ENCODE data around the gene MLLT3.

MLLT3 gene

DNA sequence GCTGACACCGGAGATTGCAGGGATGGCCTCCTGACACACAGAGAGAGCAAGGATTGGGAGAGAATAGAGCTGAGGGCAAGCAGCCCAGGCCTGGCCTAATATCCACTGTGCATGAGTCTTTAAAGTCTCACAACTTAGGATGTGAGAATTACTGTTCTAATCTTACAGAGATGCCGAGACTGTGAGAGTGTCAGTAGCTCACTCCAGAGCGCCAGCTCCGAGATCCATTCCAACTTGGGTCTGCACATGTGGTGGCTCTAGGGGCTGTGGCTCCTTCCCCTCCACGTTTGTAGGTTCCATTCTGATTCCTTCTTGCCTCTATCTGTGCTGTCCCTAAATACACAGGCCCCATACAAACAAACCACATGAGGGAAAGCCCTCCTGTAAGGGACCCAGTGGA lies 304.6 kb downstream of the MLLT3 start:
- Histone ChIP-seq H4K20me1 (no peaks in the 10 kb centered on the region), H3K4me1 (no peaks in the 10 kb centered on the region), H3K27ac (no peak overlapping the region), H3K9me3 (replicated peaks in 1 of 11) (no peaks in the 10 kb centered on the region), H3K27me3 (no peaks in the 10 kb centered on the region), H3K4me3 (no peak overlapping the region), H3K4me2 (no peak overlapping the region), H3K36me3 (no peaks in the 10 kb centered on the region), H3K9ac (no peak overlapping the region)
- no peak for TF ChIP-seq Cebpa-rat (IDR thresholded peaks at IDR 0.05)

DNA sequence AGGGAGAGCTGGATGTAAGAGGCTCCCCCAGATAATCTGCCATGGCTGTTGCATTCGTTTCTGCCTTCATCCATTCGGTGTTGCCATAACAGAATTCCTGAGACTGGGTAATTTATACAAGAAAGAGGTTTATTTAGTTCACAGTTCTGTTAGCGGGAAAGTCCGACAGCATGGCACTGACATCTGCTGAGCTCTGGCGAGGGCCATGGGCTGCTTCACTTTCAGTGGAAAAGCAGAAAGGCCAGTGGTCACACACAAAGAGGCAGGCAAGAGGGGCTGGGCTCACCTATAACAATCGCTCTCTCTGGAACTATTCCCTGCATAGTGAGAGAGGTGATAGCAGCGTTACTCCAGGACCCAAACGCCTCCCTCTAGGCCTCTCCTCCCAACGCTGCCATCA lies 305.9 kb downstream of the MLLT3 start:
- Histone ChIP-seq H3K27ac (no peak overlapping the region), H4K20me1 (no peaks in the 10 kb centered on the region), H3K27me3 (no peaks in the 10 kb centered on the region), H3K9me3 (replicated peaks in 1 of 11) (no peaks in the 10 kb centered on the region), H3K4me2 (no peak overlapping the region), H3K4me3 (no peak overlapping the region), H3K4me1 (no peaks in the 10 kb centered on the region), H3K36me3 (no peaks in the 10 kb centered on the region), H3K9ac (no peak overlapping the region)
- no peak for TF ChIP-seq Cebpa-rat (IDR thresholded peaks at IDR 0.05)

DNA sequence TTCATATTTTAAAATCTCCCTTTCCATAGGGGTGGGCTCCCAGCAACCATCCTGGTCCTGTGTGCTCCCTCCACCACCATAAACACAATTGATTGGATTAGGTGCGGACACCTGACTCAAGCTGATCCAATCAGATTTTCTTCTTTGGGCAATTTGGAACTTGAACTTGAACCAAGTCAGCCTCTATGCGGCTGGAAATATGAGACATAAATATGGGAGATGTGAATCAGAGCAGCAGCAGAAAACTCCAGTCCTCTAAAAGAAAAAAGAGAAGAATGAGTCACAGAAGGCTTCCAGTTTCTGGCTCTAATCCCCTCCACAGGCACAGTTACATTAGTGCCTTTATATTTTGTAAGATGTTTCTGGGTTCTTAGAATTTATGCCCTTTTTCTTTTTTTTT lies 306.6 kb downstream of the MLLT3 start:
- Histone ChIP-seq H4K20me1 (no peaks in the 10 kb centered on the region), H3K4me3 (no peak overlapping the region)
- TF ChIP-seq Cebpa-rat (IDR thresholded peaks at IDR 0.05): no peak

DNA sequence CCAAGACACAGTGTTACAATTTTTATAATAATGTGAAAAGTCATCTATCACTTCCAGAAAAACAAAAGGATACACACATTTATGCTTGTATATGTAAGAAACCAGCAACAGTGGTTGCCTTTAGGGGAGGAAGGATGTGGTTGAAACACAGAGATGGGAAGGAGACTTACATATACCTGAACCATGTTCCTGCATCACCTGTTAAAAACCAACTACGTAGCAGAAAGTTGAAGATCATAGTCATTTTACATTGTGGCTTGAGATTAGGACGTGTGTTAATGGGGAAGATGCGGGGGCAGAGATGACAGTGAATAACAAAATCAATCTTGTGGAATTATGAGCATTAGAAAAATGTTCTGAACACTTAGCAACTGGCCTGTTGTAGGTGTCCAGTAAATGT lies 307.3 kb downstream of the MLLT3 start:
- Histone ChIP-seq H3K27ac (no peak overlapping the region), H3K27me3 (no peaks in the 10 kb centered on the region), H3K4me3 (no peak overlapping the region), H3K9me3 (replicated peaks in 1 of 11) (no peaks in the 10 kb centered on the region), H3K4me1 (no peaks in the 10 kb centered on the region), H3K36me3 (no peaks in the 10 kb centered on the region), H3K9ac (no peak overlapping the region), H3K4me2 (no peak overlapping the region), H4K20me1 (no peaks in the 10 kb centered on the region)
- TF ChIP-seq Cebpa-rat (IDR thresholded peaks at IDR 0.05): no peak

More for the DNA sequence above, 306.6 kb downstream of the MLLT3 start:
- Histone ChIP-seq H3K4me2 (no peak overlapping the region), H3K27ac (no peak overlapping the region), H3K36me3 (no peaks in the 10 kb centered on the region), H3K9me3 (replicated peaks in 1 of 11) (no peaks in the 10 kb centered on the region), H3K4me1 (no peaks in the 10 kb centered on the region), H3K9ac (no peak overlapping the region), H3K27me3 (no peaks in the 10 kb centered on the region)

DNA sequence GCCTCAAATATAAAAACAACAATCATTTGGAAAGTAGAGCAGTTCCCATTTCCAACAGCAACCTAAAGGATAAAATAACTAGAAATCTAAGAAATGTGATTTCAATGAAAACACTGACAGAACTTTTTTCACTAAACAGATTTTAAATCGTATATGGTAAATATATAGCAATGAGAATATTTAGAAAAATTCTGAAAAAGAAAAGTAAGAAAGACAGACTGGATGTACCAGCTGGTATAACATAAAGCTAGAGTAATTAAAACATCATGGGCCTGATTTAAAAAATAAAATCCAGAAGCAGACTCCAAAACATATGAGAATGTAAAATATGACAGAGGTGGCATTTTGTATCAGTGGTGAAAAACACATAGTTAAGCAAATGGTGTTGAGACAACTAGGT lies 308.9 kb downstream of the MLLT3 start:
- Histone ChIP-seq H3K36me3 (no peaks in the 10 kb centered on the region), H3K9ac (no peak overlapping the region), H3K4me1 (no peaks in the 10 kb centered on the region), H3K27me3 (no peaks in the 10 kb centered on the region), H3K9me3 (replicated peaks in 1 of 11) (no peaks in the 10 kb centered on the region), H3K27ac (no peak overlapping the region), H3K4me3 (no peak overlapping the region), H4K20me1 (no peaks in the 10 kb centered on the region), H3K4me2 (no peak overlapping the region)
- TF ChIP-seq Cebpa-rat (IDR thresholded peaks at IDR 0.05): no peak

DNA sequence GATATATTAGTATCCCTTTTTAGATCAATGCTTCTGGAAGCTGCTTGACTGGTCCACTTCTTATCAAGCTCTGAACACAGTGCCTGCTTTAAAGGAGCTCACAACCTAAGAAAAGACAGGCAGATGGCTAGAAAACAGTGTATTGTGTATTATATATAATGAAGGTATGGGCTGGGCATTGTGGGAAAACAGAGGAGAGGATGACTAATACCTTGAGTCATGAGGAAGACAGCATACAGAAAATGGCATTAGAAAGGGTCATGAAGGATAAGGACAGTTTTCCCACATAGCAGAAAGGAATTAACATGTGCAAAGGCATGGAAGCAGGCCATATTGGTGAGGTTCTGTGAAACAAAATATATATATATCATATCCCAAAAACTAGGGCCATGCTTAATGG lies 309.6 kb downstream of the MLLT3 start:
- H3K27me3 ChIP-seq: no peaks in the 10 kb centered on the region
- no peaks in the 10 kb centered on the region for H3K36me3 ChIP-seq
- no peak overlapping the region for H3K9ac ChIP-seq
- no peaks in the 10 kb centered on the region for H3K9me3 ChIP-seq (replicated peaks in 1 of 11)
- H3K4me2 ChIP-seq: no peak overlapping the region
- no peak overlapping the region for H3K27ac ChIP-seq
- H3K4me1 ChIP-seq: no peaks in the 10 kb centered on the region
- TF ChIP-seq Cebpa-rat (IDR thresholded peaks at IDR 0.05): no peak
- H4K20me1 ChIP-seq: no peaks in the 10 kb centered on the region
- no peak overlapping the region for H3K4me3 ChIP-seq

DNA sequence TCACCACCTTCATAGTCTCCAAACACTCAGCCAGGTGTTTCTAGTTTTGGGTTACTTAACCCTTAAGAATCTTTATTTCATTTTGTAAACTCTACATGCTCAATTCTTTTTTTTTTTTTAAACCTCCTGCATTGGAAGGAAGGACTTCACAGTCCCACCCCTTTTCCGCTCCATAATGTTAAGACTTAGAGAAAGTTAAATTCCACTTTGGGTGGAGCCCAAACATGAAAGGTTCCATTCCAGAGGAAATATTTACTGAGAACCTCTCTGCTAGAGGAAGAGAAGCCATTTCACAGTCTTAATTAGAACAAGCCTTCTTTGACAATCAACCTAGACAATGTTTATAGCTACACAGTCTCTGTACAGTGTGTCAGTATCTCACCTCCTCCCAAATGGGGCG lies 312.3 kb downstream of the MLLT3 start:
- no peaks in the 10 kb centered on the region for H3K4me1 ChIP-seq
- no peaks in the 10 kb centered on the region for H3K9me3 ChIP-seq (replicated peaks in 1 of 11)
- H3K36me3 ChIP-seq: no peaks in the 10 kb centered on the region
- no peaks in the 10 kb centered on the region for H3K27me3 ChIP-seq
- TF ChIP-seq Cebpa-rat (IDR thresholded peaks at IDR 0.05): no peak
- H3K4me2 ChIP-seq: no peak overlapping the region
- H4K20me1 ChIP-seq: no peaks in the 10 kb centered on the region
- no peak overlapping the region for H3K27ac ChIP-seq
- no peak overlapping the region for H3K4me3 ChIP-seq
- no peak overlapping the region for H3K9ac ChIP-seq

DNA sequence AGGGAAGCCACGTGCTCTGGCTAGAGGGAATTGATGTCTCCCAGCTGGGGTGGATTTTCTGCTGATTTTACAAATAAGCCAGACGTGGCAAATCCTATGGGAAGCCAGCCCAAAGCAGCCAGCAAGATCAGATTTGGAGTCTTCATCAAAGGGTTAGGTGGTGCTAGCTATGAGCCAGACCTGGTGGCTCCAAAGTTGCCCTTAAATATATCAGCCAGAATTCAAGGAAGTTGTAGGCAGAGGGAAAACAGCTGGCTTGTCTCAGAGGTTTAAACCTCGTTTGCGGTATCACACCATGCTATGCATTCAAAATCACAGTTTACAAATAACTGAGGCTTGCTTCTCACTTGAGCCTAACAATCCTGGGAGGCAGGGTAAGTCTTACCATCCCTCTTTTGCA lies 313.2 kb downstream of the MLLT3 start:
- Histone ChIP-seq H3K36me3 (no peaks in the 10 kb centered on the region), H3K9ac (no peak overlapping the region), H4K20me1 (no peaks in the 10 kb centered on the region), H3K9me3 (replicated peaks in 1 of 11) (no peaks in the 10 kb centered on the region), H3K27me3 (no peaks in the 10 kb centered on the region), H3K4me3 (no peak overlapping the region), H3K27ac (no peak overlapping the region), H3K4me2 (no peak overlapping the region), H3K4me1 (no peaks in the 10 kb centered on the region)
- no peak for TF ChIP-seq Cebpa-rat (IDR thresholded peaks at IDR 0.05)

DNA sequence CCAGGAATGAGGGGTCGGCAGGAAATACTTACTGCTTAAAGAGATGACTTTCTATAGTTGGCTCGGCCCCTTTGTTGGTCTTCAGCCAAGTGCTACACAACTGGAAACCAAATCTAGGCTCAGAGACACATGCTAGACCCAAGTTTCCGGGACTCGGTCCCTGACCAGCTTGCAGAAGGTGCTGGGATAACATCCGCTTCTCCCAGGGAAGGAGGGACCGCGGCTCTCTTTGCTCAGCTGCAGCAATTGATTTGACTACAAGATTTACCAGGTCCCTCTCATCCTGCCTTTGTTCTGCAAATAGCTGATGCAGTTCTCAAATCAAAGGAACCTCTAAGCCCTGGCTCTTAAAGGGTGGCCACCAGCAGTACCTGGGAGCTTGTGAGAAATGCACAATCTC lies 314.7 kb downstream of the MLLT3 start:
- Histone ChIP-seq H3K4me2 (no peak overlapping the region), H3K4me1 (no peaks in the 10 kb centered on the region), H3K27ac (no peak overlapping the region), H3K9me3 (replicated peaks in 1 of 11) (no peaks in the 10 kb centered on the region), H3K36me3 (no peaks in the 10 kb centered on the region), H4K20me1 (no peaks in the 10 kb centered on the region), H3K27me3 (no peaks in the 10 kb centered on the region), H3K9ac (no peak overlapping the region), H3K4me3 (no peak overlapping the region)
- no peak for TF ChIP-seq Cebpa-rat (IDR thresholded peaks at IDR 0.05)

DNA sequence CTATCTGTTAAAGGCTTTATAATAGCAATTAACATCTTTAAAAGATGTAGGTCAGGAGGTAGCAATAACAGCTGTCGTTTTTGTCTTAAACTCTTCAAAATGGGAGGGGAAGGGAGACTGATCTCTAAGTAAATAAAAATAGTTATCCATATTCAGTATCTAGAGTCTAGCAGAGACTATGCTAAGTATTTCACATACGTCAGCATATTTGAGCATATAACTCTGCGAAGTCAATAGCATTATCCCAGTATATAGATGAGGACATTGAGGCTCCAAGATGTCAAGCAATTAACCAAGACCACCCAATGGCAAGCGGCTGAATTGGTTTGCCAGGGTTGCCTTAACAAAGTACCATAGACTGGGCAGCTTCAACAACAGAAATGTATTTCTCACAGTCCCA lies 316.8 kb downstream of the MLLT3 start:
- no peak overlapping the region for H3K4me3 ChIP-seq
- H3K4me2 ChIP-seq: no peak overlapping the region
- TF ChIP-seq Cebpa-rat (IDR thresholded peaks at IDR 0.05): no peak
- H4K20me1 ChIP-seq: no peaks in the 10 kb centered on the region
- H3K36me3 ChIP-seq: no peaks in the 10 kb centered on the region
- no peaks in the 10 kb centered on the region for H3K27me3 ChIP-seq
- H3K9ac ChIP-seq: no peak overlapping the region
- no peaks in the 10 kb centered on the region for H3K9me3 ChIP-seq (replicated peaks in 1 of 11)
- no peak overlapping the region for H3K27ac ChIP-seq
- H3K4me1 ChIP-seq: no peaks in the 10 kb centered on the region

DNA sequence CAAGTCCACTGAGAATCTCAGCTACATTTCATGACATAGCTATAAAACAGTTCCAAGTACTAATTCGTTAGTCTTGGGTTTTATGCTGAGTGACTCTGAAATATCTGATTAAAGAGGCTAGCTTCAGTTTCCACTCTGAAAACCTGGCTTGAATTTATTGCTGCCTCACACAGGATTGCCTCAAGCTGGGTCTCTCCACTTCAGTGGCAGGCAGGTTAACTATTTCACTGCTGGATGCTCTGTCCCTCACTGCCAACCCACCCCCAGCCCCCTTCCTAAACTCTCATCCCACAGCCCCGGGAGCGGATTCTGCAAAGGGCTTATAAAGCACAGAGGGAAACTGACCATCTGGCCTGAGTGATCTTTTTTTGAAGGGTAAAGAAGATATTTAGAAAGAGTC lies 318.3 kb downstream of the MLLT3 start:
- Histone ChIP-seq H3K36me3 (no peaks in the 10 kb centered on the region), H3K4me1 (no peaks in the 10 kb centered on the region), H3K9ac (no peak overlapping the region), H3K4me3 (no peak overlapping the region), H3K27ac (no peak overlapping the region), H3K27me3 (no peaks in the 10 kb centered on the region), H3K4me2 (no peak overlapping the region), H3K9me3 (replicated peaks in 1 of 11) (no peaks in the 10 kb centered on the region), H4K20me1 (no peaks in the 10 kb centered on the region)
- no peak for TF ChIP-seq Cebpa-rat (IDR thresholded peaks at IDR 0.05)

All from BLaER1 treated with 17β-estradiol and CSF1 and Interleukin-3, amounts not matched to agents 10 nM and 100 nM (cell line).